ENCODE results near the gene SMAD3. TPM values are rescaled to one million over a fixed set of nuclear protein-coding genes. Genes with fewer than 3 reads are reported as not detected.

The SMAD3 gene
- total and polyA plus RNA-seq, 4 donors: 4.0 to 12.2 (median 5.5) TPM

GRCh38 chr15:67077641-67078215 lies 12.3 kb downstream of the SMAD3 start:
- no peak overlapping the region for H3K4me3 ChIP-seq (ENCODE audit: low read depth in 1 of 3, low read length in 3 of 3)
- TF ChIP-seq RXRA (IDR thresholded peaks at IDR 0.05) (no peak), SP1 (IDR thresholded peaks at IDR 0.05) (no peak), HNF4A (conservative IDR thresholded peaks at IDR 0.05) (no peak), HNF4G (IDR thresholded peaks at IDR 0.05) (no peak)
- 61% methylated on average over 6 of the region's 6 CpGs for WGBS
- no peak overlapping the region for H3K27ac ChIP-seq (ENCODE audit: low read depth in 1 of 2, low read length in 2 of 2)
- no peaks in the 10 kb centered on the region for H3K9me3 ChIP-seq (ENCODE audit: control insufficient read depth in 4 of 4, low read length in 3 of 4)
- peaks cover 5 to 44% (median 25%) of the 10 kb centered on the region in 4 donors for H3K4me1 ChIP-seq (ENCODE audit: control insufficient read depth in 4 of 4, insufficient read depth in 4 of 4, low read length in 3 of 4)
- DNase-seq (ENCODE audit: low spot score): no peak
- H3K36me3 ChIP-seq (ENCODE audit: control insufficient read depth in 4 of 4, insufficient read depth in 3 of 4, low read depth in 1 of 4, low read length in 3 of 4): no peaks in the 10 kb centered on the region
- H3K27me3 ChIP-seq (ENCODE audit: control insufficient read depth in 4 of 4, insufficient read depth in 4 of 4, low read length in 3 of 4): no peaks in the 10 kb centered on the region
- no peak overlapping the region for H3K9ac ChIP-seq (ENCODE audit: low read depth in 1 of 2, low read length in 2 of 2)

- TF ChIP-seq JUND (IDR thresholded peaks at IDR 0.05) (no peak), CTCF (IDR thresholded peaks at IDR 0.05; ENCODE audit: low read depth, low read length, missing input control) (no peak), FOXA1 (IDR thresholded peaks at IDR 0.05) (no peak), NR2F2 (IDR thresholded peaks at IDR 0.05) (no peak), RAD21 (IDR thresholded peaks at IDR 0.05) (no peak), HNF4G (IDR thresholded peaks at IDR 0.05) (no peak), ATF3 (IDR thresholded peaks at IDR 0.05) (no peak), RXRA (IDR thresholded peaks at IDR 0.05) (no peak), YY1 (IDR thresholded peaks at IDR 0.05) (no peak), FOXA2 (IDR thresholded peaks at IDR 0.05) (no peak), GABPA (IDR thresholded peaks at IDR 0.05 in 1 of 2, conservative IDR thresholded peaks at IDR 0.05 in 1 of 2) (no peak), HNF4A (conservative IDR thresholded peaks at IDR 0.05) (no peak), SP1 (IDR thresholded peaks at IDR 0.05) (no peak), ZBTB33 (IDR thresholded peaks at IDR 0.05) (no peak), TAF1 (conservative IDR thresholded peaks at IDR 0.05) (no peak), REST (IDR thresholded peaks at IDR 0.05) (no peak)
- TF ChIP-seq, protein P1, sequence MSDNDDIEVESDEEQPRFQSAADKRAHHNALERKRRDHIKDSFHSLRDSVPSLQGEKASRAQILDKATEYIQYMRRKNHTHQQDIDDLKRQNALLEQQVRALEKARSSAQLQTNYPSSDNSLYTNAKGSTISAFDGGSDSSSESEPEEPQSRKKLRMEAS (IDR thresholded peaks at IDR 0.05): no peak
- no peak overlapping the region for H3K9ac ChIP-seq (ENCODE audit: low read depth in 1 of 2, low read length in 2 of 2)
- H3K27me3 ChIP-seq (ENCODE audit: control insufficient read depth in 4 of 4, insufficient read depth in 4 of 4, low read length in 3 of 4): no peaks in the 10 kb centered on the region
- 81% methylated on average over 3 of the region's 3 CpGs for WGBS
- no peak overlapping the region for H3K27ac ChIP-seq (ENCODE audit: low read depth in 1 of 2, low read length in 2 of 2)
- no peak overlapping the region for H3K4me3 ChIP-seq (ENCODE audit: low read depth in 1 of 3, low read length in 3 of 3)
- peaks cover 3 to 36% (median 21%) of the 10 kb centered on the region in 4 donors for H3K4me1 ChIP-seq (ENCODE audit: control insufficient read depth in 4 of 4, insufficient read depth in 4 of 4, low read length in 3 of 4)
- H3K36me3 ChIP-seq (ENCODE audit: control insufficient read depth in 4 of 4, insufficient read depth in 3 of 4, low read depth in 1 of 4, low read length in 3 of 4): no peaks in the 10 kb centered on the region
- no peaks in the 10 kb centered on the region for H3K9me3 ChIP-seq (ENCODE audit: control insufficient read depth in 4 of 4, low read length in 3 of 4)
- DNase-seq (ENCODE audit: low spot score): no peak
These were observed 14.0 kb downstream of the SMAD3 start for GRCh38 chr15:67079361-67079760.

Data from liver (tissue), 9 donors.